ENCODE results near the gene CCNL2.
"Not testable (repeated sequence)": the region's sequence is repeated elsewhere in the genome, so short reads cannot be mapped to it uniquely, and the experiment has no call there.

- TF ChIP-seq EZH2 (IDR thresholded peaks at IDR 0.05; ENCODE audit: low read length, missing control alignments) = not testable (repeated sequence)
- TF ChIP-seq, protein P1, sequence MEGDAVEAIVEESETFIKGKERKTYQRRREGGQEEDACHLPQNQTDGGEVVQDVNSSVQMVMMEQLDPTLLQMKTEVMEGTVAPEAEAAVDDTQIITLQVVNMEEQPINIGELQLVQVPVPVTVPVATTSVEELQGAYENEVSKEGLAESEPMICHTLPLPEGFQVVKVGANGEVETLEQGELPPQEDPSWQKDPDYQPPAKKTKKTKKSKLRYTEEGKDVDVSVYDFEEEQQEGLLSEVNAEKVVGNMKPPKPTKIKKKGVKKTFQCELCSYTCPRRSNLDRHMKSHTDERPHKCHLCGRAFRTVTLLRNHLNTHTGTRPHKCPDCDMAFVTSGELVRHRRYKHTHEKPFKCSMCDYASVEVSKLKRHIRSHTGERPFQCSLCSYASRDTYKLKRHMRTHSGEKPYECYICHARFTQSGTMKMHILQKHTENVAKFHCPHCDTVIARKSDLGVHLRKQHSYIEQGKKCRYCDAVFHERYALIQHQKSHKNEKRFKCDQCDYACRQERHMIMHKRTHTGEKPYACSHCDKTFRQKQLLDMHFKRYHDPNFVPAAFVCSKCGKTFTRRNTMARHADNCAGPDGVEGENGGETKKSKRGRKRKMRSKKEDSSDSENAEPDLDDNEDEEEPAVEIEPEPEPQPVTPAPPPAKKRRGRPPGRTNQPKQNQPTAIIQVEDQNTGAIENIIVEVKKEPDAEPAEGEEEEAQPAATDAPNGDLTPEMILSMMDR (conservative IDR thresholded peaks at IDR 0.05 in 1 of 2, IDR thresholded peaks at IDR 0.05 in 1 of 2; ENCODE audit: low read depth in 1 of 2, low read length in 2 of 2) = not testable (repeated sequence)
Observed at GRCh38 chr1:1385339-1385738, 13.8 kb downstream of the CCNL2 start.

All from fibroblast of lung (primary cell).